Mammary epithelial cell (primary cell): Measurements from ENCODE around the gene TCF7.

Experiments
- CTCF ChIP-seq, 2 donors: IDR thresholded peaks in 1 of 2; conservative IDR thresholded peaks in 1 of 2; 2 replicates each; pipeline ENCODE4 v1.5.1; 2011 to 2012; ENCODE audit warnings: inconsistent platforms in 2 of 2, low read length in 2 of 2, mild to moderate bottlenecking in 2 of 2, control low read depth in 1 of 2, low read depth in 1 of 2; ENCODE audit not compliant: insufficient read depth in 1 of 2; ENCODE audit errors: extremely low read depth in 1 of 2
- EZH2 ChIP-seq: IDR thresholded peaks from 2 replicates; pipeline ENCODE4 v1.6.1; 2012; ENCODE audit warnings: low read length, inconsistent platforms, borderline replicate concordance

DNA sequence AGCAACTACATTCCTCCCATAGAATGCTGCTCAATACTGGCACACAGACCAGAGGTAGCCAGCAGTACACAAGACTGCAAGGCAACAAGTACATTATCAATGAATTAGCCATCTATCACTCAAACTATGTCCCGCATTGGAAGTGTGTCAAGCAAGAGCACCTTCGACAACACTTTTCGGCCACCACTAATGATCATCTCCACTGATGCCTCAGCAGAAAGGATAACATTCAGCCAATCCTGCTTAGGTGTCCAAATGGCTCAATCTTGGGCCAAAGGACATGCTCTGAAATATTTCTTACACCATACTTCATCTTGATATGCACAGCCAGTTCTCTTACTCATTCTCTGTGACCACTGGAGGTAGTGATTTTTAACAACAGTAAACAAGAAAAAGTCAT lies 37.2 kb downstream of the TCF7 start:
- TF ChIP-seq CTCF (conservative IDR thresholded peaks at IDR 0.05 in 1 of 2, IDR thresholded peaks at IDR 0.05 in 1 of 2; ENCODE audit: extremely low read depth in 1 of 2, insufficient read depth in 1 of 2, low read depth in 1 of 2, low read length in 2 of 2) (no peak), EZH2 (no peak)
